SK-MEL-5 (cell line): ENCODE results near the gene COL20A1. TPM values are rescaled to one million over a fixed set of nuclear protein-coding genes. Genes with fewer than 3 reads are reported as not detected.

ENCODE experiments used
- DNase-seq: peaks from one replicate; pipeline ENCODE4 v3.0.0-alpha.2; 2016; ENCODE audit warnings: low read depth, low spot score
- in situ Hi-C: cut with HindIII; loops from 2 replicates; pipeline ENCODE4 v1.10.0; 2016; ENCODE audit warnings: low sequenced_read_pairs, high pct_unique_total_duplicates, low pct_unique_long_range_greater_than_20kb
- small RNA-seq, 2 experiments: library from RNA; depleted of rRNA; stranded (forward); fragments of <200 nt; gene quantifications; one replicate each; pipeline ENCODE3, GENCODE V24; 2014
- total RNA-seq: library from RNA; depleted of rRNA; stranded (reverse); fragments of >200 nt; shearing (Covaris generic); gene quantifications from 2 replicates; pipeline ENCODE4 v1.2.3, GENCODE V29; 2014; rRNA removed

The COL20A1 gene
- total RNA-seq, 1 experiment from 2014 or later, result not detected

DNA sequence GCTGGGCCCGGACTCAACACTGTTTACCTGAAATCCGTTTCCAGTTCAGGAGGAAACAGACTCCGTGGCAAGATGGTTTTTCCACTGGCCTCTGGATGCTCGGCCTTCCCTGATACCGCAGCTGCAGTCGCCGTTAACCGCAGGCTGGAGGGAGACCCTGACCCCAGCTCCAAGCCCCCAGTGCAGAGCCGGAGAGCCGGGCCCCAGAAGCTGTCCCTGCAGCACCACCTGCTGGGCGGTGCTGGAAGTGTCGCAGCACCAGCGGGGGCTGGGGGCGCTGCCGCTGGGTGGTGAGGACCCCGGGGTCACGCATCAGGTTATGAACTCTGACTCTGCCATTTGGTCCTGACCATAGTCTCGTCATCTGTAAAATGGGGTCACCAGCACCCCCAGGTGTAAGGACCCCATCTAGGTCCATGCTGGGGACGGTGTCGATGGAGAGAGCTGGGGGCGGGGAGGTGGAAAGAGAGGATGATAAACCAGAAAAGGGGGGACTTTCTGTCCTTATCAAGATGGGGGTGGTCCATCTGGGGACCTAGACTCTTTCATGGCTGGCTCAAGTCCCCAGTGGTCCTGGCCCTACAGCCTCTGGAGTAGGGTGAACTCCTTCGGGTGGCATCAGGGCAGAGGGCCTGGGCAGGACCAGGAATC, 88.9 kb downstream of the COL20A1 start:
- in situ Hi-C loops, result no loop called here
- peak; percentile 39 for DNase-seq

GRCh38 chr20:63382551-63383300, 89.7 kb downstream of the COL20A1 start:
- DNase-seq, result no peak
- in situ Hi-C loops, result no loop called here

GRCh38 chr20:63383556-63383955, 90.6 kb downstream of the COL20A1 start:
- DNase-seq, result no peak
- in situ Hi-C loops, result no loop called here

GRCh38 chr20:63384336-63384735, 91.3 kb downstream of the COL20A1 start:
- DNase-seq, result no peak
- in situ Hi-C loops, result no loop called here

Small RNA genes lying within 50 kb of the gene (small RNA-seq; reads per million reads assigned to genes)
- gene MIR4326 (0.08 to 1.8 reads per million in 2 experiments), gene RNU6-994P (0 reads per million in 2 experiments)

Other genes with a start within 250 kb of the COL20A1 start
- gene YTHDF1, start 77.1 kb upstream of the COL20A1 start, total RNA-seq, result 28.7 and 31.8 TPM in 2 replicates
- gene BIRC7, start 57.3 kb upstream of the COL20A1 start, total RNA-seq, result 7.7 and 12.3 TPM in 2 replicates
- not detected in 2 replicates for gene NKAIN4, start 38.7 kb upstream of the COL20A1 start, total RNA-seq
- 53.0 and 61.5 TPM in 2 replicates for gene ARFGAP1, start 20.4 kb upstream of the COL20A1 start, total RNA-seq
- not detected in 2 replicates for gene CHRNA4, start 68.2 kb downstream of the COL20A1 start, total RNA-seq
- gene KCNQ2, start 179.5 kb downstream of the COL20A1 start, total RNA-seq, result 4.3 and 6.2 TPM in 2 replicates
- gene EEF1A2, start 205.9 kb downstream of the COL20A1 start, total RNA-seq, result 31.7 and 32.6 TPM in 2 replicates
- 29.6 and 37.5 TPM in 2 replicates for gene PPDPF, start 227.6 kb downstream of the COL20A1 start, total RNA-seq
- 0.19 TPM in 1 of 2 replicates, not detected in the other for gene PTK6, start 244.2 kb downstream of the COL20A1 start, total RNA-seq